A549 (cell line): ENCODE data around the gene PSMD1. TPM values are rescaled to one million over a fixed set of nuclear protein-coding genes. Genes with fewer than 3 reads are reported as not detected.

ENCODE experiments used
- ATAC-seq, 2 experiments: fragments of 200-7000 bp in 1 of 2; fragments of >200 bp in 1 of 2; cut with Nextera tagmentation in 1 of 2; cut with Tn5 transposase in 1 of 2; 3 replicates each; pipeline versions ENCODE4 v1.8.0 to v1.9.1; 2018 to 2020; ENCODE audit warnings: mild to moderate bottlenecking in 1 of 2, moderate library complexity in 1 of 2
- CTCF ChIA-PET: fragments of 300-600 bp; sonication (Branson Sonifier 250); formaldehyde crosslinking; extraction: SDS; loops from one replicate; lab custom pipeline; 2021; ENCODE audit warnings: antibody characterized with exemption, inconsistent platforms; lab: Yijun Ruan, JAX
- POLR2A ChIA-PET: fragments of 350-600 bp; formaldehyde crosslinking; extraction: SDS; loops from one replicate; lab custom pipeline; 2021; ENCODE audit warnings: antibody characterized with exemption, inconsistent platforms; lab: Yijun Ruan, JAX
- DNase-seq, 2 experiments: peaks; one replicate each; pipeline versions ENCODE4 v3.0.0 to v3.0.0-alpha.2; 2011 to 2016; ENCODE audit warnings: low read depth in 1 of 2, low spot score in 1 of 2
- FAIRE-seq: peaks from 2 replicates; lab custom pipeline; 2011; peaks lifted over from hg19 to GRCh38; lab: Jason Lieb, UNC
- H3K27ac ChIP-seq, 2 experiments: fragments of >200 bp; sonication (Bioruptor Twin); formaldehyde crosslinking; 3 replicates each; pipeline ENCODE4 v1.5.1; 2016 to 2017
- H3K4me1 ChIP-seq: fragments of >200 bp; sonication (Bioruptor Twin); formaldehyde crosslinking; 3 replicates; pipeline ENCODE4 v1.6.1; 2016
- H3K4me2 ChIP-seq: fragments of >200 bp; sonication (Bioruptor Twin); formaldehyde crosslinking; 3 replicates; pipeline ENCODE4 v1.6.1; 2016
- H3K4me3 ChIP-seq: fragments of >200 bp; sonication (Bioruptor Twin); formaldehyde crosslinking; 3 replicates; pipeline ENCODE4 v1.5.1; 2016
- H3K9me3 ChIP-seq: fragments of >200 bp; sonication (Bioruptor Twin); formaldehyde crosslinking; 3 replicates; pipeline ENCODE4 v1.6.1; 2016
- BHLHE40 ChIP-seq: IDR thresholded peaks from 2 replicates; pipeline ENCODE4 v1.6.1; 2012; ENCODE audit warnings: low read depth, low read length, inconsistent platforms
- CBX8 ChIP-seq: fragments of 200-600 bp; sonication (generic); IDR thresholded peaks from 2 replicates; pipeline ENCODE4 v1.6.1; 2016
- CEBPB ChIP-seq, 2 experiments: fragments of >200 bp in 1 of 2; sonication (Bioruptor Twin) in 1 of 2; formaldehyde crosslinking in 1 of 2; IDR thresholded peaks; 2 replicates each; pipeline ENCODE4 v1.6.1; 2012 to 2016
- CHD4 ChIP-seq: fragments of 200-600 bp; sonication (generic); IDR thresholded peaks from 2 replicates; pipeline ENCODE4 v1.6.1; 2016; ENCODE audit warnings: antibody characterized with exemption, mild to moderate bottlenecking, borderline replicate concordance
- EP300 ChIP-seq, 2 experiments: fragments of >200 bp; sonication (Bioruptor Twin); formaldehyde crosslinking; IDR thresholded peaks; 2 replicates in 1 of 2; 3 replicates in 1 of 2; pipeline ENCODE4 v1.6.1; 2016 to 2017
- FOSL2 ChIP-seq, 2 experiments: fragments of 450-650 bp in 1 of 2; fragments of >200 bp in 1 of 2; sonication (Bioruptor Twin) in 1 of 2; formaldehyde crosslinking; IDR thresholded peaks; 2 replicates each; pipeline versions ENCODE4 v1.5.0 to v1.6.1; 2016 to 2020; ENCODE audit warnings: mild to moderate bottlenecking in 1 of 2, moderate library complexity in 1 of 2
- FOXS1 ChIP-seq: fragments of 250-450 bp; sonication (Bioruptor Pico); IDR thresholded peaks from 2 replicates; pipeline ENCODE4 v1.5.0; 2020; ENCODE audit warnings: mild to moderate bottlenecking, moderate library complexity
- GATA3 ChIP-seq: IDR thresholded peaks from 2 replicates; pipeline ENCODE4 v1.6.1; 2012; ENCODE audit warnings: borderline replicate concordance
- HEYL ChIP-seq: fragments of 250-450 bp; sonication (Bioruptor Pico); IDR thresholded peaks from 2 replicates; pipeline ENCODE4 v1.8.0; 2021; ENCODE audit warnings: mild to moderate bottlenecking, moderate library complexity
- HOXA7 ChIP-seq: fragments of 250-450 bp; sonication (Bioruptor Pico); IDR thresholded peaks from 2 replicates; pipeline ENCODE4 v1.5.0; 2020; ENCODE audit warnings: mild to moderate bottlenecking, moderate library complexity
- HOXB13 ChIP-seq: fragments of 250-450 bp; sonication (Bioruptor Pico); IDR thresholded peaks from 2 replicates; pipeline ENCODE4 v1.5.0; 2020; ENCODE audit warnings: low read depth, mild to moderate bottlenecking, moderate library complexity
- JUN ChIP-seq, 2 experiments: fragments of >200 bp; sonication (Bioruptor Twin); formaldehyde crosslinking; IDR thresholded peaks; 2 replicates in 1 of 2; 3 replicates in 1 of 2; pipeline ENCODE4 v1.6.1; 2016 to 2017
- KDM5A ChIP-seq: fragments of 200-600 bp; sonication (generic); IDR thresholded peaks from 2 replicates; pipeline ENCODE4 v1.6.1; 2016; ENCODE audit warnings: antibody characterized with exemption, mild to moderate bottlenecking
- MYC ChIP-seq: IDR thresholded peaks from 2 replicates; pipeline ENCODE4 v1.6.1; 2012; ENCODE audit warnings: mild to moderate bottlenecking, inconsistent platforms, low read length, improper control_type of control experiment, borderline replicate concordance
- NR3C1 ChIP-seq: fragments of >200 bp; sonication (Bioruptor Twin); formaldehyde crosslinking; IDR thresholded peaks from 3 replicates; pipeline ENCODE4 v1.6.1; 2017
- RARB ChIP-seq: fragments of 250-450 bp; sonication (Bioruptor Pico); IDR thresholded peaks from 2 replicates; pipeline ENCODE4 v1.8.0; 2021; ENCODE audit warnings: mild to moderate bottlenecking, moderate library complexity
- RNF2 ChIP-seq: fragments of 200-600 bp; sonication (generic); IDR thresholded peaks from 2 replicates; pipeline ENCODE4 v1.6.1; 2016; ENCODE audit warnings: low read depth, mild to moderate bottlenecking, antibody characterized with exemption, moderate library complexity, borderline replicate concordance
- SREBF2 ChIP-seq: fragments of 450-650 bp; IDR thresholded peaks from 2 replicates; pipeline ENCODE4 v1.6.1; 2014; ENCODE audit warnings: mild to moderate bottlenecking, moderate library complexity
- TFCP2L1 ChIP-seq: fragments of 250-450 bp; sonication (Bioruptor Pico); IDR thresholded peaks from 2 replicates; pipeline ENCODE4 v1.5.0; 2021; ENCODE audit warnings: mild to moderate bottlenecking
- ZSCAN20 ChIP-seq: fragments of 250-450 bp; sonication (Bioruptor Pico); IDR thresholded peaks from 2 replicates; pipeline ENCODE4 v1.8.0; 2022; ENCODE audit warnings: mild to moderate bottlenecking, moderate library complexity
- WGBS: methylation state at CpG from one replicate; pipeline ENCODE4 v1.1.6; 2017; ENCODE audit errors: missing lambda C conversion rate; 5-methylcytosine and 5-hydroxymethylcytosine counted together
- polyA plus RNA-seq, 4 experiments: library from polyadenylated mRNA; depleted of rRNA in 3 of 4; stranded (reverse); fragments of >200 nt; fragmentation: RNase III in 1 of 4; extraction: RNeasy Plus Mini Kit Qiagen cat#74134 plus additional on column Dnase treatment in 1 of 4; gene quantifications; 2 replicates in 3 of 4; 3 replicates in 1 of 4; pipeline ENCODE4 v1.2.3, GENCODE V29; 2011 to 2017
- TF ChIP-seq, protein P1 (sequence below): IDR thresholded peaks from 2 replicates; pipeline ENCODE4 v1.6.1; 2012
- TF ChIP-seq, protein P2 (sequence below): fragments of 250-450 bp; sonication (Bioruptor Pico); IDR thresholded peaks from 2 replicates; pipeline ENCODE4 v1.5.0; 2020; ENCODE audit warnings: low read depth, mild to moderate bottlenecking, moderate library complexity
- TF ChIP-seq, protein P3 (sequence below): fragments of >200 bp; sonication (Bioruptor Twin); formaldehyde crosslinking; IDR thresholded peaks from 3 replicates; pipeline ENCODE4 v1.6.1; 2016
- TF ChIP-seq, protein P4 (sequence below): fragments of >200 bp; sonication (Bioruptor Twin); formaldehyde crosslinking; IDR thresholded peaks from 3 replicates; pipeline ENCODE4 v1.5.1; 2016
- TF ChIP-seq, protein P5 (sequence below): fragments of >200 bp; sonication (Bioruptor Twin); formaldehyde crosslinking; IDR thresholded peaks from 2 replicates; pipeline ENCODE4 v1.6.1; 2016
- TF ChIP-seq, protein P6 (sequence below): IDR thresholded peaks from 2 replicates; pipeline ENCODE4 v1.6.1; 2012; ENCODE audit warnings: low read depth, borderline replicate concordance

PSMD1 gene
- polyA plus RNA-seq, 2 of the 4 experiments (the other 2 are of a cell fraction) = 122 to 248 TPM

DNA sequence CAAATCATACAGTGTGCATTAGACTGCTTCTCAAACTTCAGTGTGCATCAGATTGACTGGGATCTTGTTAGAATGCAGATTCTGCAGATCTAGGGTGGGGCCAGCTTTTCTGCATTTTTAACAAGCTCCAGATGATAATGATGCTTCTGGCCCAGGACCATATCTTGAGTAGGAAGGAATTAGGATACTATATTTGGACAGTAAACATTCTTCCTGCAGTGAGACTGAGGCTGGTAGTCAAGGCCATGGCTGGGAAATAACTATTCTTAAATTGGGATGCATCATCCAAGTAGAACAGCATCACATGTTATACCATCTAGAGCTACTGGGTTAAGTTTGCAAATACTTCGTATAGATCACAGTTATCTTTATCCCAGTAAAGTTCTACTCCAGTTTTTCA lies 113.4 kb downstream of the PSMD1 start:
- TF ChIP-seq, protein P1, sequence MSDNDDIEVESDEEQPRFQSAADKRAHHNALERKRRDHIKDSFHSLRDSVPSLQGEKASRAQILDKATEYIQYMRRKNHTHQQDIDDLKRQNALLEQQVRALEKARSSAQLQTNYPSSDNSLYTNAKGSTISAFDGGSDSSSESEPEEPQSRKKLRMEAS = no peak
- no peak for TF ChIP-seq MYC
- no peak for TF ChIP-seq GATA3
- no peak for TF ChIP-seq FOSL2 (IDR thresholded peaks at IDR 0.05)
- no peak for TF ChIP-seq FOSL2 (CRISPR knock-in tag; IDR thresholded peaks at IDR 0.05)
- TF ChIP-seq BHLHE40 = no peak
- TF ChIP-seq TFCP2L1 (CRISPR knock-in tag) = no peak
- TF ChIP-seq HEYL = no peak
- ChIA-PET CTCF (interaction anchor here (1.0 kb wide), 1 partner anchor 66 kb away, joined by 4 read pairs; no protein-coding TSS in a partner anchor), POLR2A (no interaction called here)
- ATAC-seq (no peak), DNase-seq (no peak), FAIRE-seq (no peak)
- H3K27ac ChIP-seq = no peak overlapping the region
- H3K4me2 ChIP-seq = no peak overlapping the region
- 71% methylated on average over 1 of the region's 1 CpG for WGBS
- H3K9me3 ChIP-seq = no peaks in the 10 kb centered on the region
- no peaks in the 10 kb centered on the region for H3K4me1 ChIP-seq
- no peak overlapping the region for H3K4me3 ChIP-seq

DNA sequence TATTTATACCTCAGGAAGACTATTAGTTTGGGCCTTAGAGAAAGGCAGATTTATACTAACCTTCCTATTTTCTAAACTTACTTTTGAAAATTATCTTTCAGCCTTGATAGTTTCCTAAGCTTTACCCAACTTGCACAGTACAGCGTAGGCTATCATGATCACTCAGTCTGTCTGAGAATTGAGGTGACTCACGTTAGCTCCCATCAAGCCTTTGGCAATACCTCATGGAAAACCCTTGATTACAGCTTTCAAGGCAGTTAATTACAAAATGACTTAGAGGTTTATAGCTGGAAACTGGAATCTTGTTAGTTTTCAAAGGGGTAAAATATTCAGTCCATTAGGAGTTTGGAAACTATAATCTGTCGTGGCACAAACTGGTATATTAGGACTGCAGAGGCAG lies 115.4 kb downstream of the PSMD1 start:
- DNase-seq (no peak), ATAC-seq (no peak), FAIRE-seq (no peak)
- Histone ChIP-seq H3K4me2 (no peak overlapping the region), H3K9me3 (no peaks in the 10 kb centered on the region), H3K4me3 (no peak overlapping the region), H3K27ac (no peak overlapping the region), H3K4me1 (no peaks in the 10 kb centered on the region)
- no peak for TF ChIP-seq KDM5A
- TF ChIP-seq HOXA7 = no peak
- TF ChIP-seq CBX8 = no peak
- no peak for TF ChIP-seq HOXB13 (CRISPR knock-in tag)
- CTCF ChIA-PET = no interaction called here
- POLR2A ChIA-PET = no interaction called here
- WGBS = 91% methylated on average over 3 of the region's 3 CpGs

DNA sequence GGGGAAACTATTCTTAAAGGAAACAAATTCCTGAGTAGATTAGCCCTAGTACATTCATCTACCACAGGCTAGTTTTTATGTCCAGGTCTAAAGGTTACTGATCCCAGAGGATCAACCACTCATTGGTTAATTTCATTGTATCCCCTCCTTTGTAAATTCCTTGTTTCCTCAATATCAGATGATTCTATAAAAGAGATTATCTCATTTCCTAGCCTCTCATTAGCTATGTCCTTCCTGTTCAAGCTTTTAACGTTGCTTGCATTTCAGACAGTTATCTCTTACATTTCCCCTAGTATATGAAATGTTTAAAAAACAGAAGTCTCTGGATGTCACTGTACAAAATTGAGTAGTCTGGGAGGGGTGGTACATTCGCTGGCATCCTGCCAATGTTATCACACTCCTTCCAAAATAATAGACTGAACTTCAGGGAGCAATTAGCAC lies 117.6 kb downstream of the PSMD1 start:
- Histone ChIP-seq H3K9me3 (no peaks in the 10 kb centered on the region), H3K4me1 (no peaks in the 10 kb centered on the region), H3K4me2 (no peak overlapping the region), H3K27ac (no peak overlapping the region), H3K4me3 (no peak overlapping the region)
- FAIRE-seq (no peak), DNase-seq (no peak), ATAC-seq (no peak)
- WGBS = 84% methylated on average over 2 of the region's 2 CpGs
- CTCF ChIA-PET = interaction anchor here (0.8 to 1.4 kb wide), 3 partner anchors 8 to 24 kb away, joined by 3 read pairs; no protein-coding TSS in a partner anchor
- TF ChIP-seq CBX8 = no peak
- TF ChIP-seq, protein P2, sequence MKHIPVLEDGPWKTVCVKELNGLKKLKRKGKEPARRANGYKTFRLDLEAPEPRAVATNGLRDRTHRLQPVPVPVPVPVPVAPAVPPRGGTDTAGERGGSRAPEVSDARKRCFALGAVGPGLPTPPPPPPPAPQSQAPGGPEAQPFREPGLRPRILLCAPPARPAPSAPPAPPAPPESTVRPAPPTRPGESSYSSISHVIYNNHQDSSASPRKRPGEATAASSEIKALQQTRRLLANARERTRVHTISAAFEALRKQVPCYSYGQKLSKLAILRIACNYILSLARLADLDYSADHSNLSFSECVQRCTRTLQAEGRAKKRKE = no peak
- TF ChIP-seq BHLHE40 = no peak
- TF ChIP-seq CEBPB (IDR thresholded peaks at IDR 0.05) = no peak
- TF ChIP-seq SREBF2 = no peak
- TF ChIP-seq, protein P3, sequence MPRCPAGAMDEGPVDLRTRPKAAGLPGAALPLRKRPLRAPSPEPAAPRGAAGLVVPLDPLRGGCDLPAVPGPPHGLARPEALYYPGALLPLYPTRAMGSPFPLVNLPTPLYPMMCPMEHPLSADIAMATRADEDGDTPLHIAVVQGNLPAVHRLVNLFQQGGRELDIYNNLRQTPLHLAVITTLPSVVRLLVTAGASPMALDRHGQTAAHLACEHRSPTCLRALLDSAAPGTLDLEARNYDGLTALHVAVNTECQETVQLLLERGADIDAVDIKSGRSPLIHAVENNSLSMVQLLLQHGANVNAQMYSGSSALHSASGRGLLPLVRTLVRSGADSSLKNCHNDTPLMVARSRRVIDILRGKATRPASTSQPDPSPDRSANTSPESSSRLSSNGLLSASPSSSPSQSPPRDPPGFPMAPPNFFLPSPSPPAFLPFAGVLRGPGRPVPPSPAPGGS = no peak
- no peak for TF ChIP-seq HOXA7
- no peak for TF ChIP-seq FOXS1
- no peak for TF ChIP-seq JUN (IDR thresholded peaks at IDR 0.05)
- TF ChIP-seq RARB (CRISPR knock-in tag) = no peak
- POLR2A ChIA-PET = no interaction called here

DNA sequence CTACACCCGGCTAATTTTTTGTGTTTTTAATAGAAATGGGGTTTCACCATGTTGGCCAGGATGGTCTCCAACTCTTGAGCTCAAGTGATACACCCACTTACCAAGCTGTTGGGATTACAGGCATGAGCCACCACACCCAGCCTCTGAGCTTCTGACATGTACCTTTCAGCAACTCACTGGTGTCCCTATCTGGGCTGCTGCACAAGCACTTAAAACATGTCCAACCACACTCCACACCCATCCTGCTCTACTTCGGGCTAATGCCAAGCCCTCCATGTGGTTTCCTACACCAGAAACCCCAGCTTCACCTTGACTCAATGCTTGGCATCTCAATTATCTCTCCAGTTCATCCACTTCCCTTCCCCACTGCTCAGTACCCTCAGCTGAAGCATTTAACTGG lies 119.4 kb downstream of the PSMD1 start:
- Histone ChIP-seq H3K4me1 (peaks cover 5% of the 10 kb centered on the region; the same call in 1 of the 3 replicates), H3K27ac (no peak overlapping the region), H3K9me3 (no peaks in the 10 kb centered on the region), H3K4me2 (no peak overlapping the region), H3K4me3 (no peak overlapping the region)
- DNase-seq (no peak), ATAC-seq (peak in 1 of 2 experiments; percentile 13; a peak in 4 of 6 replicates), FAIRE-seq (no peak)
- POLR2A ChIA-PET = no interaction called here
- WGBS = 61% methylated on average over 2 of the region's 2 CpGs
- CTCF ChIA-PET = interaction anchor here (1.3 kb wide), 1 partner anchor 9 kb away, joined by 4 read pairs; no protein-coding TSS in a partner anchor
- TF ChIP-seq CBX8 = no peak
- no peak for TF ChIP-seq FOSL2 (IDR thresholded peaks at IDR 0.05)
- TF ChIP-seq FOSL2 (CRISPR knock-in tag; IDR thresholded peaks at IDR 0.05) = no peak
- TF ChIP-seq TFCP2L1 (CRISPR knock-in tag) = no peak
- TF ChIP-seq CHD4 = no peak
- TF ChIP-seq, protein P4, sequence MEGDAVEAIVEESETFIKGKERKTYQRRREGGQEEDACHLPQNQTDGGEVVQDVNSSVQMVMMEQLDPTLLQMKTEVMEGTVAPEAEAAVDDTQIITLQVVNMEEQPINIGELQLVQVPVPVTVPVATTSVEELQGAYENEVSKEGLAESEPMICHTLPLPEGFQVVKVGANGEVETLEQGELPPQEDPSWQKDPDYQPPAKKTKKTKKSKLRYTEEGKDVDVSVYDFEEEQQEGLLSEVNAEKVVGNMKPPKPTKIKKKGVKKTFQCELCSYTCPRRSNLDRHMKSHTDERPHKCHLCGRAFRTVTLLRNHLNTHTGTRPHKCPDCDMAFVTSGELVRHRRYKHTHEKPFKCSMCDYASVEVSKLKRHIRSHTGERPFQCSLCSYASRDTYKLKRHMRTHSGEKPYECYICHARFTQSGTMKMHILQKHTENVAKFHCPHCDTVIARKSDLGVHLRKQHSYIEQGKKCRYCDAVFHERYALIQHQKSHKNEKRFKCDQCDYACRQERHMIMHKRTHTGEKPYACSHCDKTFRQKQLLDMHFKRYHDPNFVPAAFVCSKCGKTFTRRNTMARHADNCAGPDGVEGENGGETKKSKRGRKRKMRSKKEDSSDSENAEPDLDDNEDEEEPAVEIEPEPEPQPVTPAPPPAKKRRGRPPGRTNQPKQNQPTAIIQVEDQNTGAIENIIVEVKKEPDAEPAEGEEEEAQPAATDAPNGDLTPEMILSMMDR = no peak
- TF ChIP-seq NR3C1 = no peak
- no peak for TF ChIP-seq EP300 (IDR thresholded peaks at IDR 0.05)
- TF ChIP-seq, protein P5, sequence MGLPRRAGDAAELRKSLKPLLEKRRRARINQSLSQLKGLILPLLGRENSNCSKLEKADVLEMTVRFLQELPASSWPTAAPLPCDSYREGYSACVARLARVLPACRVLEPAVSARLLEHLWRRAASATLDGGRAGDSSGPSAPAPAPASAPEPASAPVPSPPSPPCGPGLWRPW = no peak
- TF ChIP-seq RNF2 = no peak
- TF ChIP-seq JUN (IDR thresholded peaks at IDR 0.05) = no peak
- TF ChIP-seq, protein P1 = no peak
- TF ChIP-seq, protein P6, sequence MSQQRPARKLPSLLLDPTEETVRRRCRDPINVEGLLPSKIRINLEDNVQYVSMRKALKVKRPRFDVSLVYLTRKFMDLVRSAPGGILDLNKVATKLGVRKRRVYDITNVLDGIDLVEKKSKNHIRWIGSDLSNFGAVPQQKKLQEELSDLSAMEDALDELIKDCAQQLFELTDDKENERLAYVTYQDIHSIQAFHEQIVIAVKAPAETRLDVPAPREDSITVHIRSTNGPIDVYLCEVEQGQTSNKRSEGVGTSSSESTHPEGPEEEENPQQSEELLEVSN = no peak
- TF ChIP-seq ZSCAN20 = no peak
- TF ChIP-seq HEYL = no peak
